Epithelial cell of esophagus (primary cell): ENCODE data around the gene ZBTB16.

ENCODE experiments used
- DNase-seq: peaks from one replicate; pipeline ENCODE4 v3.0.0; 2010; ENCODE audit warnings: low read depth
- H3K4me3 ChIP-seq: 2 replicates; pipeline ENCODE4 v1.5.1; 2011; ENCODE audit warnings: mild to moderate bottlenecking, low read length, control low read depth
- CTCF ChIP-seq: IDR thresholded peaks from 2 replicates; pipeline ENCODE4 v1.5.1; 2011; ENCODE audit warnings: low read depth, mild to moderate bottlenecking, low read length, control low read depth, inconsistent platforms; ENCODE audit not compliant: insufficient read depth; ENCODE audit errors: missing control alignments

ZBTB16 gene

GRCh38 chr11:114052160-114052559 lies 7.4 kb upstream of the ZBTB16 start:
- DNase-seq, result peak; percentile 31
- no peak overlapping the region for H3K4me3 ChIP-seq
- TF ChIP-seq CTCF, result no peak

GRCh38 chr11:114053406-114053805 lies 6.1 kb upstream of the ZBTB16 start:
- DNase-seq, result no peak
- TF ChIP-seq CTCF, result no peak
- H3K4me3 ChIP-seq, result no peak overlapping the region

GRCh38 chr11:114054806-114055205 lies 4.7 kb upstream of the ZBTB16 start:
- H3K4me3 ChIP-seq, result no peak overlapping the region
- no peak for TF ChIP-seq CTCF
- no peak for DNase-seq

GRCh38 chr11:114056409-114056808 lies 3.1 kb upstream of the ZBTB16 start:
- TF ChIP-seq CTCF, result no peak
- DNase-seq, result no peak
- H3K4me3 ChIP-seq, result no peak overlapping the region

- TF ChIP-seq CTCF, result no peak
- H3K4me3 ChIP-seq, result no peak overlapping the region
- no peak for DNase-seq
These were observed 2.4 kb upstream of the ZBTB16 start for GRCh38 chr11:114057147-114057546.

GRCh38 chr11:114057605-114058004 lies 1.9 kb upstream of the ZBTB16 start:
- H3K4me3 ChIP-seq, result no peak overlapping the region
- no peak for TF ChIP-seq CTCF
- DNase-seq, result no peak

GRCh38 chr11:114058026-114058706 lies 1.3 kb upstream of the ZBTB16 start:
- peak overlapping the region; percentile 57 for H3K4me3 ChIP-seq
- peak; percentile 35 for DNase-seq
- no peak for TF ChIP-seq CTCF
